ENCODE data around the gene PRR23E. TPM values are rescaled to one million over a fixed set of nuclear protein-coding genes. Genes with fewer than 3 reads are reported as not detected.

Gene PRR23E
- total RNA-seq, 2 donors from 2014 or later = not detected

DNA sequence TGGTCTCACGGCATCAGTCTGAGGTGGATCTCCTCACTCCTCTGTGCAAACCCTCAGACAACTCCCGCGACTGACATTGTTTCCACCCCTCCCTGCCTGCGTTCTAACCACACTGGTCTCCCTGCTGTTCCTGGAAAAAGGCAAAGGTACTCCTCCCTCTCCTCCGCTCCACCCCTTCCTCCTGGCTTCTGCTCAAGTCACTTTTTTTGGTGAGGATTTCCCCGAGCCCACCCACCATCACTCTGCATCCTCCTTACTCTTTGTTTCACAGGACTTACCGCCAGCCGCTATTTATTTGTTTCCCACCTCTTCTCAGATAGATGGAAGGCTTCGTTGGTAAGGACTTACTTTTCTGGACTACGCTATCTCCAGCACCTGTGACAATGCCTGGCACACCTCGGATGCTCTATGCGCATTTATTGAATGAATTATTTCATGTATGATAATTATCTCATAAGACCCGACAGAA, 25.6 kb downstream of the PRR23E start:
- Histone ChIP-seq H3K27me3 (no peaks in the 10 kb centered on the region), H3K36me3 (no peaks in the 10 kb centered on the region), H3K9me3 (no peaks in the 10 kb centered on the region), H3K4me1 (no peaks in the 10 kb centered on the region), H3K4me3 (no peak overlapping the region), H3K27ac (no peak overlapping the region)
- no peak for DNase-seq (ENCODE audit: low spot score)
- TF ChIP-seq, protein P1, sequence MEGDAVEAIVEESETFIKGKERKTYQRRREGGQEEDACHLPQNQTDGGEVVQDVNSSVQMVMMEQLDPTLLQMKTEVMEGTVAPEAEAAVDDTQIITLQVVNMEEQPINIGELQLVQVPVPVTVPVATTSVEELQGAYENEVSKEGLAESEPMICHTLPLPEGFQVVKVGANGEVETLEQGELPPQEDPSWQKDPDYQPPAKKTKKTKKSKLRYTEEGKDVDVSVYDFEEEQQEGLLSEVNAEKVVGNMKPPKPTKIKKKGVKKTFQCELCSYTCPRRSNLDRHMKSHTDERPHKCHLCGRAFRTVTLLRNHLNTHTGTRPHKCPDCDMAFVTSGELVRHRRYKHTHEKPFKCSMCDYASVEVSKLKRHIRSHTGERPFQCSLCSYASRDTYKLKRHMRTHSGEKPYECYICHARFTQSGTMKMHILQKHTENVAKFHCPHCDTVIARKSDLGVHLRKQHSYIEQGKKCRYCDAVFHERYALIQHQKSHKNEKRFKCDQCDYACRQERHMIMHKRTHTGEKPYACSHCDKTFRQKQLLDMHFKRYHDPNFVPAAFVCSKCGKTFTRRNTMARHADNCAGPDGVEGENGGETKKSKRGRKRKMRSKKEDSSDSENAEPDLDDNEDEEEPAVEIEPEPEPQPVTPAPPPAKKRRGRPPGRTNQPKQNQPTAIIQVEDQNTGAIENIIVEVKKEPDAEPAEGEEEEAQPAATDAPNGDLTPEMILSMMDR (IDR thresholded peaks at IDR 0.05) = no peak

DNA sequence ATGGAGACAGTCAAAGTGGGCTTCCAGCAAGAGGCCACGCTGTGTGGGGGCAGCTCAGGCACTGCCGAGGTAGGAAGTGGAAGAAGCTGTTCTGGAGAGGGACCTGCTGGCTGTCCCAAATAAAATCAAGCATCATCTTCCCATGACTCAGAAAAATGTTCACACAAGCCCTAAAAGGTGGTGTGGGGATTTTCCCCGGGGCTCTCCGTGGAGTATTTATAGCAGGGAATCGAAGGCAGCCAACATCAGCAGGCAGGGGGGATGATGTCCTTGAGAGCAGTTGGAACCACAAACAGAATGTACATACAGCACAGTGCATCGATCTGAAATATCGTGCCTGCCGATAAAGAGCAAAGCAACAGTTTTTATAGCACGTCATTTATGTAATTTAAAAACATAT, 27.6 kb downstream of the PRR23E start:
- TF ChIP-seq, protein P1 (IDR thresholded peaks at IDR 0.05) = no peak
- no peak for DNase-seq (ENCODE audit: low spot score)
- Histone ChIP-seq H3K4me1 (no peaks in the 10 kb centered on the region), H3K27ac (no peak overlapping the region), H3K4me3 (no peak overlapping the region), H3K27me3 (no peaks in the 10 kb centered on the region), H3K36me3 (no peaks in the 10 kb centered on the region), H3K9me3 (peaks cover 0 to 11% of the 10 kb centered on the region in 2 donors)

DNA sequence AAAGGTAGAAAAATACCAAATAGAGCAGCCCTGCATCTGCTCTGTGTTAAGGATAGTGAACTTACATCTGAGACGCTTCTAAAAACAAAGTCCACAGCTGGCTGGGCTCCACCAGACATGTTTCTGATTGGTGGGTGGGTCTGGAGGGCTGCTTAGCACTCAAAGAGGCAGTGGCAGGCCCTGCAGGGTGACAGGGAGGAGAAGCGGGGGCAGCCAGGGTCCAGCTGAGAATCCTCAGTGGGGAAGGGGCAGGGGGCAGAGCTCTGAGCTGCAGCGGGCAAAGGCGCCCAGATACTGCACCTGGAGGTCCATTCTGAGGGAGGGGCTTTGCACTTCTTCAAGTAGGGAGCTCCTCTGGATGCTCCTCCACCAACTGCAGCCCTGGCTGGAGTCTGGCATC, 28.1 kb downstream of the PRR23E start:
- H3K4me1 ChIP-seq = no peaks in the 10 kb centered on the region
- no peaks in the 10 kb centered on the region for H3K36me3 ChIP-seq
- H3K9me3 ChIP-seq = peaks cover 0 to 14% of the 10 kb centered on the region in 2 donors
- DNase-seq (ENCODE audit: low spot score) = no peak
- H3K27me3 ChIP-seq = no peaks in the 10 kb centered on the region
- no peak overlapping the region for H3K27ac ChIP-seq
- TF ChIP-seq, protein P1 (IDR thresholded peaks at IDR 0.05) = no peak
- H3K4me3 ChIP-seq = no peak overlapping the region

DNA sequence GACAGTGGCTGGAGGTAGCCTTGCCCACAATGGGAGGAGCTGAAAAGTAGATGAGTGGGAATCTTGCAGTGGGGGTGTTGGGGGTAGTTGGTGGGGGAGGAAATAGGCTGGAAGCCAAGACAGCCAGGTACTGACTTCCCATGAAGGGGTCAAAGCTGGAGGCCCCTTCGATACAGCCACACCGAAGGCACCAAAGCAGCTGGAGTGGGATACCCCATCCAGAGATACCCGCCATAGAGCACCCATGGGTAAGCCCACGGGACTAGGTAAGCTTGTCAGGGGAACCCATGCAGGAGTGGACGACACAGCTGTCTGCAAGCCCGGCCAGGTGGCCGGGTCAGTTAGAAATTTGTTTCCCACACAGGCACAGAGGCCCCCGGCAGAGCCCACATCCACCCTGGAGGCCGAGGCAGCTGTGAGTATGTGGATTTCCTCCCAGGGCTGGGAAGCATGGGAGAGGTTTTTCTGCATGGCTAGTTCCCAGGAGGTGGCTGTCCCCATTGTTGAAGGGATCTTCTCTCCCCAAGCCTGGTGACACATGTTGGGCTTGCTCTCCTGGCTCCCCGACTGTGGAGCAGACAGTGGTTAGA, 28.6 kb downstream of the PRR23E start:
- TF ChIP-seq, protein P1 (IDR thresholded peaks at IDR 0.05) = no peak
- no peak for DNase-seq (ENCODE audit: low spot score)
- Histone ChIP-seq H3K27ac (no peak overlapping the region), H3K9me3 (peaks cover 0 to 14% of the 10 kb centered on the region in 2 donors), H3K27me3 (no peaks in the 10 kb centered on the region), H3K4me3 (no peak overlapping the region), H3K36me3 (no peaks in the 10 kb centered on the region), H3K4me1 (no peaks in the 10 kb centered on the region)

DNA sequence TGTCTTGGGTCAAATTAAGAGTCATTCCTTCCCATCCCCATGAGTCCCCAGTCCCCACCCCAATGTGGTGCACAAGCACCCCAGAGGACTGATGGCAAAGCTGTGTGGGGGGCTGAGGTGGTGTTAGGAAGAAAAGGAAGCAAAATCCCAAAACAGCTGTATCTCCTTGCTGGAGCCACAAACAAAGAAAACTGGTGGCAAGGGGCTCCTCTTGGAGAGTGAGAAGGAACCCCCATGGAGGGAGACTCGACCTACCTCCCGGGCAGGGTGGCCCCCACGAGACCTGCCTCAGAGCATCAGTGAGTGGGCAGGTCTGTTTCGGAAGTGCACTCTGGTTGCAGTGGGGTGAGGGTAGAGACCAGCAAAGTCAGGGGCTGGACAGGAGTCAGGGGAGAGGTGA, 29.2 kb downstream of the PRR23E start:
- no peaks in the 10 kb centered on the region for H3K4me1 ChIP-seq
- no peak for DNase-seq (ENCODE audit: low spot score)
- no peak overlapping the region for H3K4me3 ChIP-seq
- H3K27me3 ChIP-seq = no peaks in the 10 kb centered on the region
- TF ChIP-seq, protein P1 (IDR thresholded peaks at IDR 0.05) = no peak
- no peaks in the 10 kb centered on the region for H3K36me3 ChIP-seq
- no peak overlapping the region for H3K27ac ChIP-seq
- H3K9me3 ChIP-seq = peaks cover 0 to 14% of the 10 kb centered on the region in 2 donors

DNA sequence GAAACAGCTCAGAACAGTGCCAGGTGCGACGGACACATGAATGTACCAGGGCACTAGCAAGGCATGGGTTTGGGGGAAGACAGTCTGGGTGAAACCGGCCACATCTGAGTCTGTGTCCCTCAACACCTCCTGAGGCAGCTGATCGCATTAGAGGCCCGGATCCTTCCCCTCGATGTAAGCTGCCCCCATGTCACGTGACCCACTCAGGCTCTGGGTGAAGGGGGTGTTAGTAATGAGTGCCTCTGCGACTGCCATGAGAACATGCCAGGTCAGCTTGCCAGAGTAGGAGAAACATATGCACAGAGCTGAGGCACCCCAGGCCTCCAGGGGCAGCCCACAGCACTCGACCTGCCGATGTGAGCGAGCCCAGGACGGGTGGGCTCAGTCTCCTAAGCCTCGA, 29.7 kb downstream of the PRR23E start:
- Histone ChIP-seq H3K9me3 (peaks cover 0 to 14% of the 10 kb centered on the region in 2 donors), H3K36me3 (no peaks in the 10 kb centered on the region), H3K27ac (no peak overlapping the region), H3K27me3 (no peaks in the 10 kb centered on the region), H3K4me1 (no peaks in the 10 kb centered on the region), H3K4me3 (no peak overlapping the region)
- TF ChIP-seq, protein P1 (IDR thresholded peaks at IDR 0.05) = no peak
- DNase-seq (ENCODE audit: low spot score) = no peak
